Hepatocyte (in vitro differentiated cells): ENCODE results near the gene STEAP3.

Experiments
- CTCF ChIP-seq: fragments of 200-600 bp; sonication (generic); IDR thresholded peaks from 2 replicates; pipeline ENCODE4 v1.5.1; 2016; ENCODE audit warnings: antibody characterized with exemption, mild to moderate bottlenecking; ENCODE audit not compliant: poor library complexity
- EZH2phosphoT487 ChIP-seq: fragments of 200-600 bp; sonication (generic); IDR thresholded peaks from one replicate; pipeline ENCODE4 v1.6.1; 2018; ENCODE audit warnings: antibody characterized with exemption, mild to moderate bottlenecking, low read depth, moderate library complexity; ENCODE audit not compliant: unreplicated experiment, severe bottlenecking

GRCh38 chr2:119283873-119284331, 60.3 kb downstream of the STEAP3 start:
- TF ChIP-seq CTCF (no peak), EZH2phosphoT487 (no peak)
